ENCODE measurements around the gene LOX. TPM values are rescaled to one million over a fixed set of nuclear protein-coding genes. Genes with fewer than 3 reads are reported as not detected.
"Not testable (repeated sequence)": the region's sequence is repeated elsewhere in the genome, so short reads cannot be mapped to it uniquely, and the experiment has no call there.

Gene LOX
- total and polyA plus RNA-seq, 9 of the 15 experiments (the other 6 are each of a cell fraction or from before 2014, with no cell fraction given) = 0.06 to 0.09 TPM; not detected in 7

DNA sequence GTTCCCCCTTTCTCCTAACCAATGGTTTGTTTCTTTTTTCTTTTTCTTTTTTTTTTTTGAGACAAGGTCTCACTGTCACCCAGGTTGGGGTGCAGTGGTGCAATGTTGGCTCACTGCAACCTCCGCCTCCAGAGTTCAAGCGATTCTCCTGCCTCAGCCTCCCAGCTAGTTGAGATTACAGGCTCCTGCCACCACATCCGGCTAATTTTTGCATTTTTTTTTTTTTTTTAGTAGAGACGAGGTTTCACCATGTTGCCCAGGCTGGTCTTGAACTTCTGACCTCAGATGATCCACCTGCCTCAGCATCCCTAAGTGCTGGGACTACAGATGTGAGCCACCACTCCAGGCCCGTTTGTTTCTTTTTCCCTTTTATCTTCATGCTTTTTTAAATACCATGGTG, 16.2 kb upstream of the LOX start:
- ATAC-seq; in situ Hi-C loops (cut with MboI); H3K27ac ChIP-seq (ENCODE audit: extremely low read depth, low read depth, low read length); H3K4me2 ChIP-seq (ENCODE audit: insufficient read depth, low read length); H3K9ac ChIP-seq (ENCODE audit: insufficient read depth in 1 of 2, low read depth in 2 of 2, low read length in 2 of 2); H4K20me1 ChIP-seq (replicated peaks; ENCODE audit: control insufficient read depth, insufficient read depth, low read length); H3K9me1 ChIP-seq (ENCODE audit: control insufficient read depth, insufficient read depth, low read length); BruUV-seq (replicated peaks); DNase-seq (ENCODE audit: extremely low read depth in 1 of 4, low spot score in 3 of 4); H3K4me1 ChIP-seq (replicated peaks in 1 of 2; ENCODE audit: control insufficient read depth in 2 of 2, insufficient read depth in 2 of 2, low read length in 2 of 2); FAIRE-seq; H3K9me3 ChIP-seq (replicated peaks; ENCODE audit: control insufficient read depth, insufficient read depth, low read depth, low read length); H3K36me3 ChIP-seq (ENCODE audit: control insufficient read depth, insufficient read depth, low read length); H3K4me3 ChIP-seq; H3K27me3 ChIP-seq (ENCODE audit: control insufficient read depth in 2 of 2, insufficient read depth in 2 of 2, low read length in 2 of 2); H3K79me2 ChIP-seq (ENCODE audit: control insufficient read depth, insufficient read depth, low read length); H2AFZ ChIP-seq (ENCODE audit: low read depth, low read length): not testable (repeated sequence)
- CTCF ChIA-PET (ENCODE audit: low intra/inter-chr PET ratio) = interaction anchor here (0.6 to 1.3 kb wide), 2 partner anchors 62 to 407 kb away, joined by 6 to 8 read pairs; no protein-coding TSS in a partner anchor
- WGBS (ENCODE audit: insufficient coverage, low coverage, missing lambda C conversion rate) = 20% methylated on average over 1 of the region's 5 CpGs
- intact Hi-C loops (cut with micrococcal nuclease) = loop anchor here (5.0 kb wide), 1 partner anchor 132 kb away; the partner anchor contains the start of gene SRFBP1
- POLR2A ChIA-PET = interaction anchor here (0.6 to 0.7 kb wide), 2 partner anchors 32 to 1645 kb away, joined by 3 to 4 read pairs; no protein-coding TSS in a partner anchor

DNA sequence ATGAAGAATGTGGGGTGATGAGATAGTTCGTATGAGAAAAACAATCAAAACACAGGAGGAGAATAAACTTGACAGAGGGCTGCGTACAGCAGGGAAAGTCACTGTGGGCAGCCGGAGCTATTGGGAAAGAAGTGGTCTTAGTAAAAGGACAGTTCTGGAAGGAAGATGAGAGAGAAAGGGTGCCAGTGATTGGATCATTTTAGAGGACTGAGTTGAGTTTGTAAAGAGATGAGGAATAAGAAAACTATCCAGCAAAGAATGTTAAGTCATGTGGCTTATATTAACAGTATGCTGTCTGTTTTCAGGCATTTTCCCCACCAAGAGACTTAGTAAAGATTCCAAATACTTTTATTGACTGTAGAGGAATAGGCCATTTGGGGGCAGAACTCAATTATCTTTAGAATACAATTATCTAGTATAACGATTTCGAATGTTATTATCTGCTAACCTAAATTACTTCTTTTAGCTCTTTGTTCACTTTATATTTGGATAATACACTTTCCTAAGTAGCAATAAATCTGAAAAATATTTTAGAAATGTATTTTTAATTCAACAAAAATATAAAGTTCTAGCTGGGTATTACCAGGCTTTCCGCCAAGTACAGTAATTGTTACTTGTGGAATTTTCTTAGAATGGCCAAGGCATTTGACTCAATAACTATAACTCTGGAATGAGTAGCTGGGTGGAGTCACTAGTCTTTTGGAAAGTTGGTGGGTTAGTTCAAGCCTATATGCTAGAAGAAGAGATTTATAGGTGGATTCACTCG, 15.5 kb upstream of the LOX start:
- in situ Hi-C loops (cut with MboI) = no loop called here
- CTCF ChIA-PET (ENCODE audit: low intra/inter-chr PET ratio) = interaction anchor here (0.6 to 1.3 kb wide), 2 partner anchors 63 to 407 kb away, joined by 6 to 8 read pairs; no protein-coding TSS in a partner anchor
- Histone ChIP-seq H3K4me1 (replicated peaks in 1 of 2; ENCODE audit: control insufficient read depth in 2 of 2, insufficient read depth in 2 of 2, low read length in 2 of 2) (peaks cover 0 to under 1% of the 10 kb centered on the region in 2 experiments; a peak in 2 of 5 replicates), H4K20me1 (replicated peaks; ENCODE audit: control insufficient read depth, insufficient read depth, low read length) (no peaks in the 10 kb centered on the region), H3K9ac (ENCODE audit: insufficient read depth in 1 of 2, low read depth in 2 of 2, low read length in 2 of 2) (no peak overlapping the region), H3K27me3 (ENCODE audit: control insufficient read depth in 2 of 2, insufficient read depth in 2 of 2, low read length in 2 of 2) (no peaks in the 10 kb centered on the region), H3K36me3 (ENCODE audit: control insufficient read depth, insufficient read depth, low read length) (no peaks in the 10 kb centered on the region), H3K79me2 (ENCODE audit: control insufficient read depth, insufficient read depth, low read length) (no peaks in the 10 kb centered on the region), H3K9me3 (replicated peaks; ENCODE audit: control insufficient read depth, insufficient read depth, low read depth, low read length) (peaks cover 6% of the 10 kb centered on the region; the same call in 1 of the 2 replicates), H3K9me1 (ENCODE audit: control insufficient read depth, insufficient read depth, low read length) (no peaks in the 10 kb centered on the region), H3K4me3 (no peak overlapping the region), H3K27ac (ENCODE audit: extremely low read depth, low read depth, low read length) (no peak overlapping the region), H2AFZ (ENCODE audit: low read depth, low read length) (no peak overlapping the region), H3K4me2 (ENCODE audit: insufficient read depth, low read length) (no peak overlapping the region)
- ATAC-seq (no peak), FAIRE-seq (no peak), DNase-seq (ENCODE audit: extremely low read depth in 1 of 4, low spot score in 3 of 4) (no peak)
- BruUV-seq (replicated peaks) = no TSS peak
- TF ChIP-seq, protein P1, sequence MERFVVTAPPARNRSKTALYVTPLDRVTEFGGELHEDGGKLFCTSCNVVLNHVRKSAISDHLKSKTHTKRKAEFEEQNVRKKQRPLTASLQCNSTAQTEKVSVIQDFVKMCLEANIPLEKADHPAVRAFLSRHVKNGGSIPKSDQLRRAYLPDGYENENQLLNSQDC (CRISPR knock-in tag; IDR thresholded peaks at IDR 0.05) = no peak
- no peak for TF ChIP-seq FOXA3 (CRISPR knock-in tag; conservative IDR thresholded peaks at IDR 0.05 in 1 of 2, IDR thresholded peaks at IDR 0.05 in 1 of 2)
- no peak for TF ChIP-seq SMAD3 (CRISPR knock-in tag; conservative IDR thresholded peaks at IDR 0.05)
- no peak for TF ChIP-seq POLR3G (IDR thresholded peaks at IDR 0.05; ENCODE audit: extremely low read depth, insufficient read length, insufficient replicate concordance)
- TF ChIP-seq, protein P2, sequence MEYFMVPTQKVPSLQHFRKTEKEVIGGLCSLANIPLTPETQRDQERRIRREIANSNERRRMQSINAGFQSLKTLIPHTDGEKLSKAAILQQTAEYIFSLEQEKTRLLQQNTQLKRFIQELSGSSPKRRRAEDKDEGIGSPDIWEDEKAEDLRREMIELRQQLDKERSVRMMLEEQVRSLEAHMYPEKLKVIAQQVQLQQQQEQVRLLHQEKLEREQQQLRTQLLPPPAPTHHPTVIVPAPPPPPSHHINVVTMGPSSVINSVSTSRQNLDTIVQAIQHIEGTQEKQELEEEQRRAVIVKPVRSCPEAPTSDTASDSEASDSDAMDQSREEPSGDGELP (CRISPR knock-in tag; IDR thresholded peaks at IDR 0.05; ENCODE audit: borderline replicate concordance) = no peak
- TF ChIP-seq NCOA1 (IDR thresholded peaks at IDR 0.05; ENCODE audit: low read depth) = no peak
- POLR2A ChIA-PET = interaction anchor here (0.7 to 0.8 kb wide), 2 partner anchors 21 to 32 kb away, joined by 3 read pairs; no protein-coding TSS in a partner anchor
- intact Hi-C loops (cut with micrococcal nuclease) = loop anchor here (5.0 kb wide), 1 partner anchor 131 kb away; the partner anchor contains the start of gene SRFBP1
- WGBS (ENCODE audit: insufficient coverage, low coverage, missing lambda C conversion rate) = 69% methylated on average over 7 of the region's 7 CpGs

Measured in K562 (cell line).